Body of pancreas (tissue), 4 donors: ENCODE measurements around the gene KREMEN1.

Experiments used
- POLR2A ChIP-seq, 3 donors: fragments of 450-650 bp; IDR thresholded peaks; one replicate each; pipeline ENCODE4 v1.6.1; 2016; ENCODE audit warnings: antibody characterized with exemption in 3 of 3, mild to moderate bottlenecking in 2 of 3
- TF ChIP-seq, protein P1 (sequence below), 7 experiments: fragments of 450-650 bp in 4 of 7; fragments of 200-600 bp in 3 of 7; sonication (generic) in 3 of 7; IDR thresholded peaks; one replicate each; pipeline ENCODE4 v1.5.1; 2016 to 2019; ENCODE audit warnings: antibody characterized with exemption in 7 of 7

DNA sequence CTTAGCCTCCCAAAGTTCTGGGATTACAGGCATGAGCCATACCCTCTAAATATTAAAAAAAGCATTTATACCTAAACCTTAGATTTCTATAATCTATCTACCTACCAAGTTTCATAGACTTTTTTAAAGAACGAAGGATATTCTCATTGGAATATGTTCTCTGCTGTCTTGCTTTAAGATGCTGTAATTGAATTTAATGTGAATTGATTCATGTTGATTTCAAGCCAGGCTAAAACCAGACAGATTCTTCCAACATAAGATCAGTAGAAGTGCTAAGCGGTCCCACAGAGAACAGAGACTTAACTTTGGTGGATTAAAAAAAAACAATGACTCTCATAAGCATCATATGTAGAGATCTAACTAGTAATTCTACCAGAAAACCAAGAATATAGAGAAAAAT is 14.2 kb downstream of the KREMEN1 start:
- TF ChIP-seq, protein P1, sequence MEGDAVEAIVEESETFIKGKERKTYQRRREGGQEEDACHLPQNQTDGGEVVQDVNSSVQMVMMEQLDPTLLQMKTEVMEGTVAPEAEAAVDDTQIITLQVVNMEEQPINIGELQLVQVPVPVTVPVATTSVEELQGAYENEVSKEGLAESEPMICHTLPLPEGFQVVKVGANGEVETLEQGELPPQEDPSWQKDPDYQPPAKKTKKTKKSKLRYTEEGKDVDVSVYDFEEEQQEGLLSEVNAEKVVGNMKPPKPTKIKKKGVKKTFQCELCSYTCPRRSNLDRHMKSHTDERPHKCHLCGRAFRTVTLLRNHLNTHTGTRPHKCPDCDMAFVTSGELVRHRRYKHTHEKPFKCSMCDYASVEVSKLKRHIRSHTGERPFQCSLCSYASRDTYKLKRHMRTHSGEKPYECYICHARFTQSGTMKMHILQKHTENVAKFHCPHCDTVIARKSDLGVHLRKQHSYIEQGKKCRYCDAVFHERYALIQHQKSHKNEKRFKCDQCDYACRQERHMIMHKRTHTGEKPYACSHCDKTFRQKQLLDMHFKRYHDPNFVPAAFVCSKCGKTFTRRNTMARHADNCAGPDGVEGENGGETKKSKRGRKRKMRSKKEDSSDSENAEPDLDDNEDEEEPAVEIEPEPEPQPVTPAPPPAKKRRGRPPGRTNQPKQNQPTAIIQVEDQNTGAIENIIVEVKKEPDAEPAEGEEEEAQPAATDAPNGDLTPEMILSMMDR (IDR thresholded peaks at IDR 0.05) = no peak
- TF ChIP-seq POLR2A (IDR thresholded peaks at IDR 0.05) = no peak
